Lower leg skin (tissue), 4 donors: ENCODE results near the gene ADSS1. TPM values are rescaled to one million over a fixed set of nuclear protein-coding genes. Genes with fewer than 3 reads are reported as not detected.

ENCODE experiments used
- DNase-seq, 2 donors: peaks; one replicate each; pipeline ENCODE4 v3.0.0-alpha.2; 2019; ENCODE audit warnings: low spot score in 2 of 2
- H3K4me3 ChIP-seq: fragments of 200-600 bp; sonication (generic); 2 replicates; pipeline ENCODE4 v1.5.1; 2017; ENCODE audit warnings: mild to moderate bottlenecking, low read depth; ENCODE audit not compliant: poor library complexity, severe bottlenecking
- POLR2A ChIP-seq, 2 donors: fragments of 450-650 bp; IDR thresholded peaks; one replicate each; pipeline ENCODE4 v1.6.1; 2016 to 2017; ENCODE audit warnings: antibody characterized with exemption in 2 of 2, mild to moderate bottlenecking in 1 of 2, moderate library complexity in 1 of 2
- WGBS, 2 donors: methylation state at CpG; one replicate each; pipeline ENCODE4 v1.1.5; 2018; 5-methylcytosine and 5-hydroxymethylcytosine counted together
- intact Hi-C: fragments of 100-400 bp; cut with DNase I; formaldehyde crosslinking; loops from one replicate; pipeline ENCODE4 v1.15.0; 2023; ENCODE audit warnings: low total_unique reads
- total RNA-seq, 4 donors: library from RNA; depleted of rRNA; stranded (reverse); fragments of >200 nt; gene quantifications; one replicate each; pipeline ENCODE4 v1.1.0, GENCODE V29; 2016
- TF ChIP-seq, protein P1 (sequence below), 3 donors: fragments of 450-650 bp; IDR thresholded peaks; one replicate each; pipeline ENCODE4 v1.5.1; 2016; ENCODE audit warnings: antibody characterized with exemption in 3 of 3, mild to moderate bottlenecking in 3 of 3, moderate library complexity in 2 of 3

The ADSS1 gene
- total RNA-seq, 4 donors from 2014 or later = 5.5 to 8.7 (median 7.2) TPM

DNA sequence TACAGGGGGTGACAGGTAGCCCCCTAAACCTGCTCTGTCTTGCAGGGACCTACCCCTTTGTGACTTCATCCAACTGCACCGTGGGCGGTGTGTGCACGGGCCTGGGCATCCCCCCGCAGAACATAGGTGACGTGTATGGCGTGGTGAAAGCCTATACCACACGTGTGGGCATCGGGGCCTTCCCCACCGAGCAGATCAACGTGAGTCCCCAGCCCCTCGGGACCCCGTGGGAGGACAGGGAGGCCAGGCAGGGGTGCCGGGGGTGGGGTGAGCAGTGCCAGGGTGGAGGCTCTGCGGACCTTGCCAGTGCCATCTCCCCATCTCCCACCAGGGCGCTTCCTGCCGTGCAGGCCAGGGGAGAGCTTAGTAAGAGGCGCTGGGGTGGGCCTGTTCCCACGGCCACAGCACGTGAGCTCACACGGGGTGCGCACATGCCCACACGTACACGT lies 17.8 kb downstream of the ADSS1 start:
- DNase-seq = no peak
- H3K4me3 ChIP-seq = no peak overlapping the region
- intact Hi-C loops = no loop called here
- 94 to 96% methylated on average over 19 to 23 of the region's 23 CpGs for WGBS, 2 donors
- TF ChIP-seq POLR2A (IDR thresholded peaks at IDR 0.05) = no peak
- TF ChIP-seq, protein P1, sequence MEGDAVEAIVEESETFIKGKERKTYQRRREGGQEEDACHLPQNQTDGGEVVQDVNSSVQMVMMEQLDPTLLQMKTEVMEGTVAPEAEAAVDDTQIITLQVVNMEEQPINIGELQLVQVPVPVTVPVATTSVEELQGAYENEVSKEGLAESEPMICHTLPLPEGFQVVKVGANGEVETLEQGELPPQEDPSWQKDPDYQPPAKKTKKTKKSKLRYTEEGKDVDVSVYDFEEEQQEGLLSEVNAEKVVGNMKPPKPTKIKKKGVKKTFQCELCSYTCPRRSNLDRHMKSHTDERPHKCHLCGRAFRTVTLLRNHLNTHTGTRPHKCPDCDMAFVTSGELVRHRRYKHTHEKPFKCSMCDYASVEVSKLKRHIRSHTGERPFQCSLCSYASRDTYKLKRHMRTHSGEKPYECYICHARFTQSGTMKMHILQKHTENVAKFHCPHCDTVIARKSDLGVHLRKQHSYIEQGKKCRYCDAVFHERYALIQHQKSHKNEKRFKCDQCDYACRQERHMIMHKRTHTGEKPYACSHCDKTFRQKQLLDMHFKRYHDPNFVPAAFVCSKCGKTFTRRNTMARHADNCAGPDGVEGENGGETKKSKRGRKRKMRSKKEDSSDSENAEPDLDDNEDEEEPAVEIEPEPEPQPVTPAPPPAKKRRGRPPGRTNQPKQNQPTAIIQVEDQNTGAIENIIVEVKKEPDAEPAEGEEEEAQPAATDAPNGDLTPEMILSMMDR (IDR thresholded peaks at IDR 0.05) = no peak

DNA sequence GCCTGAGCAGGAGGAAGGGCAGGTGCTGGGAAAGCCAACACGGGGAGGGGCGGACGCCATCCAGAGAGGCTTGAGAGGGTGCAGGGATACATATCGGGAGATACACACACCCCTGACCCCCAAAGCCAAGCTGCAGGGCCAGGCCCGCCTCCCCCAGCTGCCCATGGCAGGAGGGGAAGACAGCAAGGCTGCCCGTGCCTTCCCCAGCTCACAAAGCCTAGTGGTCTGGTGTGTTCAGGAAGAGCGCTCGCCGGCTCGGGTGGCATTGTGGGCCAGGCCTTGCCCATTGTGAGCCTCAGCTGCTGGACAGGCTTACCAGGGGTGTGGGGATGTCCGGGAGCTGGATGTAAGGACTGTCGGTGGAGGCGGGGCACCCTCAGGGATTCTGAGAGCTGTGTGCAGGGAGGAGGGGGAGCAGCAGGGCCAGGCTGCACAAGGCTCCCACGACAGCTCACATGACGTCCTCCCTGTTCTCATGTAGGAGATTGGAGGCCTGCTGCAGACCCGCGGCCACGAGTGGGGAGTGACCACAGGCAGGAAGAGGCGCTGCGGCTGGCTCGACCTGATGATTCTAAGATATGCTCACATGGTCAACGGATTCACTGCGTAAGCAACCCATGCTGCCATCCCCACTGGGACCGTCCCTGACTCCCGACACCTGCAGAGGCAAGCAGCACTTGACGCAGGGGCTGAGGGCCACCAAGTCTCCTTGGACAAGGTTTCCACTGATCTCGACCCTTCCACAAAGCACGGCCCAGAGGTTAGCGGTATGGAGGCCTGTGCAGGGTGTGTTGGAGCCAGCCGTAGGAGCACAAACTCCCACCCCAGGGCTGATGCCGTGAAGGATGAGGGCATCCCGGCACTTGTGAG lies 18.8 kb downstream of the ADSS1 start:
- intact Hi-C loops = no loop called here
- no peak for TF ChIP-seq POLR2A (IDR thresholded peaks at IDR 0.05)
- 93 to 95% methylated on average over 26 to 30 of the region's 32 CpGs for WGBS, 2 donors
- no peak overlapping the region for H3K4me3 ChIP-seq
- DNase-seq = no peak

DNA sequence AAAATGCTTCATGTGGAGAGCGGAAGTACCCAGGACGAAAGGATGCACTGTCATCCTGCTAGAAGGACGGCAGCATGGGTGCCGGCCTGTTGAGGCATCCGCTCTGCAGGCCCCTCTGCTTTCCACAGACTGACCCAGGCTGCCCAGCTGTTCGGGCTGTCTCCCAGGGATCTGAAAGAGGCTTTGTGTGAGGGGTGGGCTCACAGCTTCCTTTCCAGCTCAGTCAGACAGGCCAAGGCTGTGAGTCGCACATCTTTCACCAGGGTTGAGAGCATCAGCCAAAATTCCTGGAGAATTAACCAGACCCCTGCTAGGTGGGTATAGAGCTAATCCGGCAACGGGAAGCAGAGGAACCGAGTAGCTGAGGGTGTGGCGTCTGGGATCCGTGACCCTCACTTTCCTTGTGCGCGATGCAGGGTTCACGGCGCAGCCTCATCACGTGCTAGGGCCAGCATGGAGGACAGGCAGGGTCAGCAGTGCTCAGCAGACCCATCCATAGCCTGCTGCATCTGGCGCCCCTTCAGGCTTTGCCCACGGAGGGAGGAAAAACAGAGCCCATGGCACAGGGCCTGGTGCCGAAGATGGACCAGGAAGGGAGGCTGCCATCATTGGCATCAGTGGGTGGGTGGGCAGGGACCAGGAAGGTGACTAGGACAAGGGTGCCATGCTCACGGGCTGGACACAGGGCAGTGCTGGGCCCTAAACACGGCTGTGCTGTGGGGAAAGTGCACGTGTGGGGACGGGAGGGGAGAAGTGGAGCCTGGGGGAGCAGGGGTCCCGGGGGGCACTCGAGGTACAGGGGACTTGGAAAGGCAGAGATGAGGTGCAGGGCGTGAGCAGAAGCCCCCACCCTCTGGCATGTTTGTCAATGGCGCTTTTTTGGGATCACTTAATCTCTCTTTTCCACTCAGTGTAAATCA lies 19.7 kb downstream of the ADSS1 start:
- DNase-seq = no peak
- TF ChIP-seq, protein P1 (IDR thresholded peaks at IDR 0.05) = no peak
- TF ChIP-seq POLR2A (IDR thresholded peaks at IDR 0.05) = no peak
- no peak overlapping the region for H3K4me3 ChIP-seq
- intact Hi-C loops = no loop called here
- WGBS, 2 donors = 85 to 88% methylated on average over 28 of the region's 28 CpGs

DNA sequence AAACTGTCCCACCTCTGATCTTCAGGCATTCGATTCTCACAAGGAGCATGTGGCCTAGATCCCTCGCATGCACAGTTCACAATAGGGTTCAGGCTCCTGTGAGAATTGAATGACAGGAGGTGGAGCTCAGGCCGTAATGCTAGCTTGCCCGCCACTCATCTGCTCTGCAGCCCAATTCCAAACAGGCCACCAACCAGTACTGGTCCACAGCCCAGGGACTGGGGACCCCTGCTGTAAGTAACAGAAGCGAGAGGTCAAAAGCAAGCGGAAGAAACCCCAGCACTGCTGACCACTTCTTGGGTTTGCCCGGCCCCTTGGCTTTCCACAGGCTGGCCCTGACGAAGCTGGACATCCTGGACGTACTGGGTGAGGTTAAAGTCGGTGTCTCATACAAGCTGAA lies 20.5 kb downstream of the ADSS1 start:
- intact Hi-C loops = no loop called here
- DNase-seq = no peak
- no peak overlapping the region for H3K4me3 ChIP-seq
- 94 to 95% methylated on average over 10 of the region's 10 CpGs for WGBS, 2 donors
- TF ChIP-seq, protein P1 (IDR thresholded peaks at IDR 0.05) = no peak
- TF ChIP-seq POLR2A (IDR thresholded peaks at IDR 0.05) = no peak

DNA sequence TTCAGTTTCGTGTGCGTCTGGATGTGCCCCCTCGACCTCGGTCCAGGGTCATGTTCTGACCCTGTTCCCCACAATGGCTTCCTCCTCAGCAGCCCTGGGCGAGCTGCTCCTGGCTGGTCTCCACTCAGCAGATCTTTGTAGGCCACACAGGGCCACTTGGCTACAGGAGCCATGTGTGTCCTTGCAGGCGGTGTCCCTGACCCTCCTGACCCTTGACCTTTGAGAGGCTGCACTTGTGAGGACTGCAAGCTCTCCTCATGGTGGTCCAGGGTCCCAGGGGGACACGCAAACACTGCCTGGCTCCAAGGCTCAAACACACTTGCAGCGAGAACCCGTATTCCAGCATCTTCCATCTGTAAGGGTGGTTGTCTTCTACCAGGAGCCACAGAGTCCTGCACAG lies 21.4 kb downstream of the ADSS1 start:
- WGBS, 2 donors = 94 to 95% methylated on average over 7 to 9 of the region's 9 CpGs
- TF ChIP-seq, protein P1 (IDR thresholded peaks at IDR 0.05) = no peak
- TF ChIP-seq POLR2A (IDR thresholded peaks at IDR 0.05) = no peak
- DNase-seq = no peak
- intact Hi-C loops = no loop called here
- H3K4me3 ChIP-seq = no peak overlapping the region

DNA sequence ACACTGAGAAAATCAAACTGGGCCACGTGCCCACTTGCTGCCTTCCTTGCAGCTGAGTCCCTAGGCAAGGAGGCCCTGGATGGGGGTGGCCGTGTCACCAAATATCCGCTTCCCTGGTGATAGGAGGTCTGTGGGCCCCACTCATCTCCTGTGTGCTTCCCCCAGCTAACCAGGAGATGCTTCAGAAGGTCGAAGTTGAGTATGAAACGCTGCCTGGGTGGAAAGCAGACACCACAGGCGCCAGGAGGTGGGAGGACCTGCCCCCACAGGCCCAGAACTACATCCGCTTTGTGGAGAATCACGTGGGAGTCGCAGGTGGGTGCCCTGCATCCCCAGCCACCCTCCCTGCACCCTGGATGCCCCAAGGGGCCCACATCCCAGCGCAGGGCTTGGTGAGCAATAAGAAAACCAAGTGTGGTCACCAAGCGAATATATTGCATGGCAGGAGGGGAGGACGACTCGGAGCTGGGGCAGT lies 22.1 kb downstream of the ADSS1 start:
- no peak for DNase-seq
- 62 to 76% methylated on average over 7 to 13 of the region's 13 CpGs for WGBS, 2 donors
- intact Hi-C loops = no loop called here
- no peak overlapping the region for H3K4me3 ChIP-seq
- no peak for TF ChIP-seq POLR2A (IDR thresholded peaks at IDR 0.05)
- TF ChIP-seq, protein P1 (IDR thresholded peaks at IDR 0.05) = no peak
